Stimulated activated CD8-positive, alpha-beta memory T cell treated with anti-CD3 and anti-CD28 coated beads, Interleukin-4, amount 100 ng/mL, for 4 hours (primary cell): ENCODE results near the gene MYO3A.
"Not testable (repeated sequence)": the region's sequence is repeated elsewhere in the genome, so short reads cannot be mapped to it uniquely, and the experiment has no call there.

Experiments
- DNase-seq, 2 donors: peaks; one replicate each; pipeline ENCODE4 v3.0.0-alpha.2; 2020; ENCODE audit warnings: low read depth in 2 of 2, low spot score in 1 of 2

Gene MYO3A

DNA sequence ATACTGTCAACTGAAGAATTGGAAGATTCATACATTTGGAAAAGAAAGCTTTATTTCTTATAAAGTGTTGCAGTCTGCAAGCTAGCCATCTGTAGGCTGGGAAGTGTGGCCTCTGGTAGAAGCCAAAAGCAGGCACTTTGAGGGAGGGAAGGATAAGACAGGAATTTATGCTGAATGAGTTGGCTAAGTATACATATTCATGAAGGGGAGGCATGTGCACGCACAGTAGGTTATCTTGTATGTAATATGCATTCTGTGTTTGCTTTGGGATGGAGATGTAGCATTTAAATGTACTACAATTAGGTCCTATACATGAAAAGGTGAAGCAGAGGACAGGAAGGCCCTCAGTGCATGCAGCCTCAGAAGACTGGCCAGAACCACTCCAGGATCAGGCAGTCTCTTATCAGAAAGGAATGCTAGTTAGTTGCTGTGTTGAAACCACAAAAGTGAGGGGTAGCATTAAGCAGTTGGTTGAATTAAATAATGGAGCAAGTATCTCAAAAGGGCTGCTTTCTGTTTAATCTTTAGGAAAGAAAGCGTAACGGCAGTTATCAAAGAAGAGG, 40.9 kb downstream of the MYO3A start:
- DNase-seq = no peak

DNA sequence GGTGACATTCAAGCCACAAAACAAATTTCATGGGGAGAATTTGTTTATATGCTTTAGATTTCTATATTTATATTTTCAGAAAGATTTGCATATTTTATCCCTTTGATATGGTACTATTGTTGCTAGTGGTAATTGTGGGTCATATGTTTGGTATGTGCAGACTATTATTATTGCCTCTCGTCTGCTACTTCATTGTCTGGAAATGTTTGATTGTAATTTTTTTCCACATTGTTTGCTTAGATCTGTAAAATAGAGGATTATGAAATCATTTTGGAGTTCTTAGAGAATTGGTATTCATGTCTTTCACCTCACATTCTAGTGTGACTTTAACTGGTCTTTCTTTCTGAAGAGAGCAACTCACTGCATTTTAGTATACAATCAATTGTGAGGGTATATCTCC, 44.7 kb downstream of the MYO3A start:
- no peak for DNase-seq

DNA sequence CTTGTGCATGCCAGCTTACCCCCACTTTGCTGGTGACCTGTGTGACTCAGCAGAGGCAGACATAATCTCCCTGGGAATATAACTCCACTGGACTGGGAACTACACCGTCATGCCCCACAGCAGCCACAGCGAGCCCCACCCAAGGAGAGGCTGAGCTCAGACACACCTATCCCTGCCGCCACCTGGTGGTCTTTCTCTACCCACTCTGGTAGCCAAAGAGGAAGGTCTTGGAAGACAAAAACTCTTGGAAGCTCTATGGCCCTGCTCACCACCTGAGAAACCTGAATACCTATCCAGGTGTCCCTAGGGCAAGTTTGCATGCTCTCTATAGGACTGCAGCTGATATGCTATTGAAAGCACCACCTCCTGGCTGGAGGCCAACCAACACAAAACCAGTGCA, 48.1 kb downstream of the MYO3A start:
- no peak for DNase-seq

DNA sequence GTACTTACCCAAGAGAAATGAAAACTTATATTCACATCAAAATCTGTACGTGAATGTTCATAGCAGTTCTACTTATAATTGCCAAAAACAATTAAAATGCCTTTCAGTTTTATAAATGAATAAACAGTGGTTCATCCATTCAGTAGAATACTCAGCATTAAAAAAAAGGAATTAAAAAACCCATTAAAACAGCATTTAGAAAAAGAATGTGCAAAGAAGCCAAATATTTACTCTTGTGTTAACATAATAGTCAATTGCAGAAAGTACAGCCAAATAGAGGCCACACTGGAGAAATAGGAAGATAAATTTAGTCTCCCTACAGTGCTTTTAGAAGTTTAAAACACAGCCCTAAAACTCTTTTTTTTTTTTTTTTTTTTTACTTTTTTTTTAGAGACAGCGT, 54.6 kb downstream of the MYO3A start:
- DNase-seq = no peak

DNA sequence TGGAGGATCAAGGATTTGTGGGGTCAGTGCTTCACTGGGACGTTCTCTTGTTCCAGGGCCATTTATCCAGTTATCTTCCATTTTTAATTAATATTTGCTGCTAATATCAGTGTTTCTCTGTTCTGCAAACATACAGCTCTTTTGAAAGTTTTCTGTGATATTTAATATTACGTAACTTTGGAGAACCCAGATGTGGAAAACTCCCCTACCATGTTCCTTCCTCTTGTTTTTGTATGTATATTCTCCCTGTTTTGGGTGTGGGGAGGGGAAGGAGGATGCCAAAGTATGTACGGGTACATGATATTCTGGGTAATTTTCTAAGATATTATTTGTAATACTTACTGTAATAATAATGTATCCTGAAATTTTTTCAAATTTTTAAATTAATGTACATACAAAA, 55.9 kb downstream of the MYO3A start:
- DNase-seq = no peak

DNA sequence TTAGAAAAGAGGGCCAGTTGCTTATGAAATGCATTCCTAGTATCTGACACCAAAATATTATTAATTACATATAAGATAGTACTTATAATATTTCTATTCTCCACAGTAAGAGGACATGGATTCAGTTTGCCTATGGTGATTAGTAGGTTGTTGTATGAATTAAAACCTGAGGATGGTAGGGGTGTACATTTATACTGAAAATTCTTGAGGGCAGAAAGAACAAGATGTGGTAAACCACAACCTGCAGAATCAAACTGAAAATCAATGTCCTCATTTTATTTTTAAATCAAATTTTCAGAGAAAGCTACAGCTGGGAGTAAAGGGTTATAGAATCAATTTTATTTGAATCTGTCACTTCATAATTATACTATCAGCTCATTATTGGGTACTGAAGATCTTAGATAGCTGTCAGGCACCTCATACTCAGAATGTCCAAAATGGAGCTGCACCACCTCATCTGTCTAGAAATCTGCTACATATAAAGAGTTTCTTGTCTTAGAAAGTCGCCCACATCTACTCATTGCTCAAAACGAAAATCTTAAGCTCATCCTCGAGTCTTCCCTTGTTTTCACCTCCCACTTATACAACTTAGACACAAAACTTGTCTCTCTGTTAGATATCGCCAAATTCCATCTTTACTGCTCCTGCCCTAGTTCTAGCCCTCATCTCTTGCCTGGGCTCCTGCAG, 65.4 kb downstream of the MYO3A start:
- no peak for DNase-seq

DNA sequence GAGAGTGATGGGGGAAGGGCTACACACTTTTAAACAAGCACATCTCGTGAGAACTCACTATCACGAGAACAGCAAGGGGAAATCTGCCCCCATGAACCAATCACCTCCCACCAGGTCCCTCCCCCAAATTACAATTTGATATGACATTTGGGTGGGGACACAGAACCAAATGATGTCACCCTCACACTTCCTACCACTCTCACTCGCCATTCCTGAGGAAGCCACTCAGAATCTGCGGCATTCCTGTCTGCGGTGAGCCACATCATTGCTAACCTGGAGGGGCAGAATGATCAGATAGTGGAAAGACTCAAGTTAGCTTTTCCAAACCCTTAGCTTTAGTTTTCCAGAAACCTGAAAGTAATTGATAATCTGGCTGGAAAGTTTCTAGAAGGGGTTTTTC, 66.9 kb downstream of the MYO3A start:
- DNase-seq = no peak

DNA sequence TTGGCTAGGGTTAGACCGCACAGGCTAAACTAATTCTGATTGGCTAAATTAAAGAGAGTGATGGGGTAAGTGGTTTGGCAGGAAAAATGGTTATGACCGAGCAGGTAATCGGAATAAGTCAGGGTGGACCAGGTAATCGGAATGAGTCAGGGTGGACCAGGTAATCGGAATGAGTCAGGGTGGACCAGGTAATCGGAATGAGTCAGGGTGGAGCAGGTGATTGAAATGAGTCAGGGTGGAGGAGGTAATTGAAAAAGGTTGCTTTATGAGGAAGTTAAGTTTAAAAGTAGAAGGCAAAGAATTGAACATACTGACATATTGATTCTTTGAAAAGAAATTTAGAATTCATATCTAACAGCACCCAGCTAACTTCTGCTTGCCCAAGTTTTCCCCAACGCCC, 68.4 kb downstream of the MYO3A start:
- not testable (repeated sequence) for DNase-seq

DNA sequence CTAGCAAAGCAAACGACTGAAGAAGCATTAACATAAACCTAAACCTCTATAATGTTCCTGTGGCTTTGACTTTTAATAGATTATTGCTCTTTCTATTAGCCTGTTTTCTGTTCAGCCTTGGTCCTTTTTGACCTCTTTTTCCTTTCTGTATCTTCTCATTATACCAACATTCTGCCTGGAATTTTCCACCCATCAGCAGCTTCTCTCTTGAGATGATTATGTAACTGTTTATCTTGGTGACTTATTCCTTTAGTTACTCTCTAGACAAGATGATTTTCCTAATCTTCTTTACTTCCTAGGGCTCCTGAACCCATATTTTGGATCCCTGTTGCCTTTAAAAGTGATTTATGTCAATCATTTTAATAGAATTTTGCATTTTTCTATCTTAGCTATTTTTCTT, 81.1 kb downstream of the MYO3A start:
- DNase-seq = no peak

DNA sequence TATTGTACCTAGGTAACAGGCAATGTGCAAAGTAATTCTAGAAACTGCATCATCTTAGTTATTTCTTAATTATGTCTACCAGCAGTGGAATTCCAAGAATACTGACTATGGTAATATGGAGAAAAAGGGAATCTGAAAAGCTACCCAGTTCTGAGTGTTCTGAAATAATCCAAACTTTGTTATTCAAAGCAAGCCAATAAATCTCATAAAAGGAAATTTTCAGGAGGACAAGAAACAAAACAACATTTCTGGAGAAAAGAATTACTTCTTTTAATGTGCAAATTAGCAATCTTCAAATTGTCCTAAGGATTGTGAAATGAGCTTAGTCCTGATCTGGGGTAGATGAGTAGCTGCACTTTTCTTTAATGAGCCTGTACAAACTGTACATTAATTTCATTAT, 88.8 kb downstream of the MYO3A start:
- no peak for DNase-seq

DNA sequence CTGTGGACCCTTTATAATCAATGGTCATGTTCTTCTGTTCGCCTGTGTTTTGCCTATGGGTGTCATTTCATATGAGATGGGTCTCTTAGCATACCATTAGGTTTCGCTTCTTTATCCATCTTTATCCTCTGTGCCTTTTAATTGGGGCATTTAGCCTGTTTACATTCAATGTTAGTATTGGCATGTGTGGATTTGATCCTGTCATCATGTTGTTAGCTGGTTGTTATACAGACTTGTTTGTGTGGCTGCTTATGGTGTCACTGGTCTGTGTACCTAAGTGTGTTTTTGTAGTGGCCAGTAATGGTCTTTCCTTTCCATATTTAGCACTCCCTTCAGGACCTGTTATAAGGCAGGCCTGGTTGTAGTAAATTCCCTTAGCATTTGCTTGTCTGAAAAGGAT, 90.3 kb downstream of the MYO3A start:
- DNase-seq = no peak

DNA sequence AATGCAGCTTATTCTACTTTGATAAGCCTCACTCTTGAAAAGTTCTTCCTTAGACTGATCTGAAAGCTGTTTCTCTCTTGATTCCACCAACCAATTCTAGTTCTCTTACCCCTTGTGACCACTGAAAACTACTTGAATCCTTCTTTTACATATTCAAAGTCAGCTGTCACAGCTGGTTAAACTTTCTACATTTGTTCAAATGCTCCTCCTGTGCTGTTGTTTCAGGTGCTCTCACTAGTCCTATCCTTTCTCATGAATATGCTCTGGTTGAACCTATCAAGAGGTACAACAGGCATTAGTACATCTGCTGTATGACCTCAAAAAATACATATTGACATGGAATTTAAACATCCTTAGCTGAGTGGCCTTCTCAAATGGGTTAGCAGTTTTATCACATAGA, 91.5 kb downstream of the MYO3A start:
- no peak for DNase-seq

DNA sequence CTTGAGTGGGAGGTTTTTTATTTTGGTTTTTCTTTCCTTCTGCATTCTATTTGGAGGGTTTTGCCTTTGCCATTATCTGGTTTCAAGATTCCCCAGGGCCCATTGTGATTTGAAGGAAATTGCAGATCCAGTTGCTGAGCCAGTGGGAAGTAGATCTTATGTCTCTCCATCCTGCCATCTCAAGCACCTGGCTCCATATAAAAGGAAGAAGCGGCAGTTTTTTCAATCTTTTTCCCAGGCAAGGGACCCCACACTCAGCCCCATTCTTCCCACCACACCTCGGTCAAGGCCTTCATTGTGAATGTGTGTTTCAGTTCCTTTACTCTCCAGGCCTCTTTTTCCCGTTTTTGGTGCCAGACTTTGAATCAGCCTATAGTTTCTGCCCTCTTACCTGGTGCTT, 95.8 kb downstream of the MYO3A start:
- no peak for DNase-seq

DNA sequence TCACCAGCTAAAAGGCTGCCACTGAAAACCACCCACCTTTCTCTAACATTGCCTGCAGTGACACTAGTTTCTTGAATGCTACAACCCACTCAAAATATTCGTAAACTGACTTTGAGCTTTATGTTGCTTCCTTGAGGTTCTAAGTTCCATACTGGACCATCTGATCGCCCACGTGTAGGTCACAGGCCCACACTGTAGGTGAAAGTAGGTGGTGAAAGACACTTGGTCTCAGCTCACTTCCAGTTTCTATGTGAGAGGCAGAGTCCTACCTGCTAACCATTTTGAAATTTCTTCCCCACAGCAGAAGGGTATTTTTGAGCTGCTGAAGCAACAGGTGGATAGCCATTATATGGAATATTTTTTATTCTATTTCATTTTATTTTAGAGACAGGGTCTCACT, 97.3 kb downstream of the MYO3A start:
- DNase-seq = no peak

DNA sequence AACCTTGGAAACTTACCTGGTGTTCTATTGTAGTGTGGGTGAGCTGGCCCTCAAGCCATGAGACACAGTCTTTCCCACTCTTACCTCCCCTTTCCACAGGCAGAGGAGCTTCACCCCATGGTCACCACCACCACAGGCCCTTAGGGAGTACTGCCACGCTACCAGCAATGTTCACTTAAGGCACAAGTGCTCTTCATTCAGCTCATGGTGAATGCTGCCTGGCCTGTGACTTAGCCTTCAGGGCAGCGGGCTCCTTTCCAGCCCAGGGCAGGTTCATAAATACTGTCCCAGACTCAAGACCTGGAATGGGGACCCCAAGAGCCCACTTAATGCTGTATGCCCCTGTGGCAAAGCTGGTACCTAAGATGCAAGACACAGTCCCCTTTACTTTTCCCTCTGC, 109.4 kb downstream of the MYO3A start:
- no peak for DNase-seq

DNA sequence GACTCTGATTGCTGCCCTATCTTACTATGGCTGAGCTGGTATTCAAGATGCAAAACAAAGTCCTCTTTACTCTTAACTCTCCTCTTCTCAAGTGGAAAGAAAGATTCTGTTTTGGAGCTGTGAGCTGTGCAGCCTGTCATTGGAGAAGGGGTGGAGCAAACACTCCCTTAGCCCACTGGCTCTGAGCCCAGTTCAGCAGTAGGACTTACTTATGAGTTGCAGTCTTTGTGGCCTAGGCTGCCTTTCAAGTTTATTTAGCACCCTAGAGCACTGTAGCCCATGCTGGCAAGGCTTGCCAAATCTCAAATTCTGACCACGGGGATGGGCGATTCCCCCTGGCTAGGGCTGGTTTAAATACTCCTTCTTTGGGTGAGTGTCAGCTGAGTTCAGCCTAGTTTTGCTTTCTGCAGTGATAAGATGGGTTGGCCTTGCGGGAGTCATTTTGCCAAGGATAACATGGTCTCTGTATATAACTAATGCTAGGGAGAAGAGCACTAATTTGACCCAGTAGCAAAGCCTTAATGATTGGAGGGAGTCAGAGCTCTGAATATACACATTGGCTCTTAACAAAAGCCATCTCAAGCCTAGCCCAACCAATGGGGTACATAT, 110.2 kb downstream of the MYO3A start:
- no peak for DNase-seq

DNA sequence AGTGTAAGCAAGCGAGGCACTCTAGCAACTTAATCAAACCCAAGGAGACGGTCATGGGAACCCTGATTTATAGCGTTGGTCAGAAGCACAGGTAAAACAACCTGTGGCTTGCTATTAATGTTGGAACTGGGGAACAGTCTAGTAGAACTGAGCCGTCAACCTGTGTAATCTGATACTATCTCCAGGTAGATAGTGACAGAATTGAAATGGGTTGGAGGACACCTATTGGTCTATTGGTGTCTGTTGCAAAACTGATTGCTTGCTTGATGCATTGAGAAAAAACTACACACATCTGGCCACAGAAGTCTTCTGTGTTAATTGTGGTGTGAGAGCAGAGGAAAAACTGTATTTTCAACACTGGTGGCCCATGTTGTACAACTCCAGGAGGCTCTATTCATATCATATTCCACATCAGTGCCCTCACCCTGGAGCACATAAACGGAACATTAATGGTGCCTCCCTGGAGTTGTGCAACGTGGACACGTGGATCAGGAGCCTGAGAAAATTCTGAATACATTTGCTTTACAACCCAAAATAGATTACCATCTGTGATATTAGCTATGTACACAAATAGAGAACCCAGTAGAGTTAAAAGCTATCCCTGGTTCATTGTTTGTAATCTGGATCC, 112.2 kb downstream of the MYO3A start:
- no peak for DNase-seq

DNA sequence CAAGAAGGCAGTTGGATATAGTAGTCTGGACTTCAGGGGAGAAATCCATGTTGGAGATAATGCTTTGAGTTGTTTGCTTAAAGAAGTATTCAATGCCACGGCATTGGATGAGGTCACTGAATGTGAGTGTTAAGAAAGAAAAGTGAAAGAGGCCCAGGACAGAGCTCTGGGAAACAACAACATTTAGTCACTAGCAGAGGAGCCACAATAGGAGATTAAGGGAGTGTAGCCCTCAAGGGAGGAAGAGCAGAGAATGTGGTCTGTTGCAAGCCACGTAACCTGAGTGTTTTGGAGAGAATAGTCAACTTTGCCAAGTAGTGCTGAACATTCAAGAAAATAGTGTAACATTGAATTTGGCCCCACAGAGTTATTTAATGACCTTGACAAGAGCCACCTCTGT, 114.7 kb downstream of the MYO3A start:
- no peak for DNase-seq

DNA sequence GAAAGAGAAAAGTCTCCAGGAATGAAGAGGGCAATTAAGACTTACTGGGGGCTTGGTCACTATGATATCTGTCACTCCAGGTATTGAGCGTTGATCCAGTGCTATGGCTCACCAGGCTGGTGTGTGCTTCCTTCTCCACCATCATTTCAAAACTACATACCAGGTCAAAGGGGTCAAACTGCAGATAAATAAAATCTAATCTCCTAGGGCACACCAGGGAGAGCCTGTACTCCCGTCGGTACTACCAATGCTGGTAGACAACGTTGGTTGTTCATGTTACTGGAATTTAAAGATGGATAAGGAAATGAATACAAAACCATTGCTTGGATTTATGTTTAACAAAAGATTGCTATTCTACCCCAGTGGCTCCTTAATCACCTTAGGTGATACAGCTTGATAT, 118.3 kb downstream of the MYO3A start:
- no peak for DNase-seq

DNA sequence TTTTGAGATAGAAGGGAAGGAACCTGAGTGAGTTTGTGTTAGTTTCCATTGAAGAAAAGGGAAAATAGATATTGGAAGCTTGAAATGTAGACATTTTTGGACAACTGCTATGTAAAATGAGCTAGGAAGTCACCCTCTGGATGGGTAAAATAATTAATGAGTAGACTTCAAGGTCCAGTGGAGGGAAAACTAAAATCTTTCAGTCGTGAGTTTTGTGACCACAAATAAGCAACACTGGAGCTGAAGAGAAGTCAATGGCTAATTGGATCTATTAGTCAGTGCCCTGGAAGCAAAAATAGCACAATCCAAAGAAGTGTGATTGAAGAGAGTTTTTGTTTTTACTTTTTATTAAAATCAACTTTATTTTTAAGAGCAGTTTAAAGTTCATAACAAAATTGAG, 123.4 kb downstream of the MYO3A start:
- DNase-seq = no peak

DNA sequence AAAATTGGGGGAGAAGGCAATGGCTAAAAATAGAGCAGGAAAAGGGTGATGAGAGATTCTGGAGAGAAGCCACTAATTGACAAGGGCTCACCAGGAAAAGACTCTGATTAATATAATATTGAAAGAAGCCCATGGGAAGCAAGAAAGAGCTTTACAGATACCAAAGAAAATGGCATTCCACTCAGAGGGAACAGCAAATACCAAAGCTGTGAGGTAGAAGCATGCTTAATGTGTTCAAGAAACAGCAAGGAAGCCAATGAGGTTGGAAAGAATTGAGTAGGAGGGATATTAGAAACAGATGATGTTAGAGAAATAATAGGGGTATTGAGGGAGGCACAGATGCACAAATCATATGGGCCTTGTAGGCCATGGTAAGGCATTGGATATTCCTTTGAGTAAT, 130.1 kb downstream of the MYO3A start:
- DNase-seq = no peak

DNA sequence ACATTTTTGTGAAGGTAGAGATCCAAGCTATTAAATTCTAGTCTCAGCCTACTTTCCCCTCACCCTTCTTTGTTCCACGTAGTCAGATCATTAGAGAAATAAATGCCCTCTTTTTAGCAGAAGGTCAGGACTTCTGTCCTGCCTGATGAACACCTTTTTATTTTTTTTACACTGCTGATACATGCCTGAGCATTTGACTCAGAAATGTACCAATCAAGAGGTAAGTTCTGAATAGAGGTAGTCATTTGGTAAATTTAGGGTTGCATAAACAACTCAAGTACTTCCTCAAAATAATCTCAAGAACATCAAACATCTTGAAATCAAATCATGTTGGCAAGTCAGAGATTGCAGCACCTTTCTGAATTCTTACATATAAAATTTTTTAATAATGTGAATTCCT, 133.7 kb downstream of the MYO3A start:
- DNase-seq = no peak

DNA sequence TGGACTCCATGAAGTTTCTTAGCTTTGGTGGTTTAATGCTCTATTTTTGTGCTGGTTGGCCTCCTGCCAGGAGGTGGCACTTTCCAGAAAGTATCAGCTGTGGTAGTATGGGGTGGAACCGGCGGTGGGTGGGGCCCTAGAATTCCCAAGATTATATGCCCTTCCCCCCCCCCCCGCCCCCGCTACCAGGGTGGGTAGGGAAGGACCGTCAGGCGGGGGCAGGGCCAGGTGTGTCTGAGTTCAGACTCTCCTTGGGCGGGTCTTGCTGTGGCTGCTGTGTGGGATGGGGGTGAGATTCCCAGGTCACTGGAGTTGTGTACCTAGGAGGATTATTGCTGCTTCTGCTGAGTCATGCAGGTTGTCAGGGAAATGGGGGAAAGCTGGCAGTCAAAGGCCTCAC, 146.9 kb downstream of the MYO3A start:
- DNase-seq = not testable (repeated sequence)
